DND-41 (cell line): ENCODE data around the gene APOL6.

Experiments
- ATAC-seq: fragments of 200-7000 bp; cut with Tn5 transposase; 3 replicates; pipeline ENCODE4 v1.9.1; 2021; ENCODE audit warnings: low read depth; ENCODE audit not compliant: insufficient read depth
- DNase-seq: peaks from one replicate; pipeline ENCODE4 v3.0.0-alpha.2; 2020
- H2AFZ ChIP-seq: 2 replicates; pipeline ENCODE4 v1.6.0; 2012; ENCODE audit warnings: low read depth, low read length
- H3K27ac ChIP-seq: 2 replicates; pipeline ENCODE4 v1.5.1; 2012; ENCODE audit warnings: low read length, inconsistent platforms
- H3K27me3 ChIP-seq: fragments of 200-600 bp; sonication (generic); 2 replicates; pipeline ENCODE4 v1.6.0; 2012; ENCODE audit warnings: low read length, mild to moderate bottlenecking, inconsistent platforms; ENCODE audit not compliant: insufficient read depth, poor library complexity
- H3K36me3 ChIP-seq: 2 replicates; pipeline ENCODE4 v1.5.1; 2012; ENCODE audit warnings: low read length, inconsistent platforms; ENCODE audit not compliant: insufficient read depth
- H3K4me1 ChIP-seq: 2 replicates; pipeline ENCODE4 v1.5.1; 2012; ENCODE audit warnings: mild to moderate bottlenecking, low read length; ENCODE audit not compliant: insufficient read depth
- H3K4me2 ChIP-seq: 2 replicates; pipeline ENCODE4 v1.6.0; 2012; ENCODE audit warnings: mild to moderate bottlenecking, moderate library complexity, low read length, inconsistent platforms; ENCODE audit not compliant: insufficient read depth
- H3K4me3 ChIP-seq, 2 experiments: fragments of 200-600 bp in 1 of 2; shearing (Covaris generic) in 1 of 2; 2 replicates each; pipeline ENCODE4 v1.5.1; 2012 to 2016; ENCODE audit warnings: inconsistent platforms in 2 of 2, low read length in 2 of 2, mild to moderate bottlenecking in 2 of 2, low read depth in 1 of 2, moderate library complexity in 1 of 2
- H3K79me2 ChIP-seq: 2 replicates; pipeline ENCODE4 v1.6.0; 2012; ENCODE audit warnings: low read length, inconsistent platforms; ENCODE audit not compliant: insufficient read depth
- H3K9ac ChIP-seq: 2 replicates; pipeline ENCODE4 v1.6.0; 2012; ENCODE audit warnings: low read depth, mild to moderate bottlenecking, inconsistent platforms, low read length, moderate library complexity
- H3K9me3 ChIP-seq: 2 replicates; pipeline ENCODE4 v1.5.1; 2012; ENCODE audit warnings: low read length, moderate library complexity, mild to moderate bottlenecking, inconsistent platforms; ENCODE audit not compliant: insufficient read depth, severe bottlenecking
- H4K20me1 ChIP-seq: 2 replicates; pipeline ENCODE4 v1.6.0; 2012; ENCODE audit warnings: low read length; ENCODE audit not compliant: insufficient read depth
- EZH2 ChIP-seq: IDR thresholded peaks from 3 replicates; pipeline ENCODE4 v1.6.1; 2012; ENCODE audit warnings: borderline replicate concordance, low read depth, mild to moderate bottlenecking, moderate library complexity, low read length, inconsistent platforms; ENCODE audit not compliant: severe bottlenecking
- TF ChIP-seq, protein P1 (sequence below): IDR thresholded peaks from 2 replicates; pipeline ENCODE4 v1.5.1; 2012; ENCODE audit warnings: borderline replicate concordance, low read length, moderate library complexity, mild to moderate bottlenecking; ENCODE audit not compliant: poor library complexity, severe bottlenecking; ENCODE audit errors: extremely low read depth

The APOL6 gene

DNA sequence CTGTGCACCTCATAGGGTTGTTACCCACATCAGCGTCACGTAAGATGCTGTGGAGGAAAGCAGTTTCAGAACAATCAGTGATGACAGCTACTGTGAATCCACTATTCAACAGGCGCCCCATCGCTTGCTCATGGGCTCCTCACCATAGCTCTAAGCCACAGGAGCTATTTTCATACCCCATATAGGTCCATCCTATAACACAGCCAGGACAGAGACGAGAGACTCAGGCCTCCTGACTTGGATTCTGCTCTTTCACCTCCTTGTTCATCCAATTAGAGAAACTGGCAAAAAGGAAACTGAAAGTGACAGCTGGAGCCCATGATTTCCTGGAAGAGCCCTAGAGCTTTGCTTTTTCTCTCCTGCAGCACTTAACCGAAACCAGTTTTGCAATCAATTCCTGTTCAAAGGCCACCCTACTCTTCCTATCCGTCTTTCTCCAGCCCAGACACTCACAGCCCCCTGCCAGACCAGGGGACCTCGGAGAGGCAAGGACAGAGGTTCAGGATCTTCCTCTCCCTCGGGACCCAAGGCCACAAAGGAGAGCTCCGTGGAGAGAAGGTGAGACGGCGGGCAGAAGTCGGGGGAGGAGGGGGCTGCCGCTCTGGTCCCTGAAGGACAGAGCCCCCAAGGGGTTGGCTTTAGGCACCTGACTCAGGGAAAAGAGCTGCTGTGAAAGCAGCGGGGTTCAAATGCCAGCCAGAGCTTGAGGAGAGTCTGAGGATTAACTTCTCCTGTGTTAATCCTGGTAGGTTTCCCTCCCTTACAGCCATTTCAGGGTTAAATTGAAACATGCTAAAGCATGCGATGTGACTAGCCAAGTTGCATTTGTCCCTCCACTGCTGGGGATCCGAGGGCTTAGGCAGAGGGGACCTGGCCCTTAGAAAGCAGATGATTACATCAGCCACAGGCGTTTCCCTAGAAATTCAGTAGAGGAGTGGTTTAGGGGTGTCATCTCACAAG, at the start of gene APOL6:
Gene APOL6 (plus strand): TSS at position 381 of the 960 bp plus-strand sequence. CDS start 7,980 bp downstream, outside the sequence.
- Histone ChIP-seq H3K9ac (peak within 1 kb of the TSS; percentile 86), H3K79me2 (peaks cover 35% of the 10 kb centered on the region), H3K9me3 (peaks cover 5% of the 10 kb centered on the region), H2AFZ (peak within 1 kb of the TSS; percentile 88), H4K20me1 (no peaks in the 10 kb centered on the region; the same call in 1 of the 2 replicates), H3K4me2 (peak within 1 kb of the TSS; percentile 78), H3K27ac (peak within 1 kb of the TSS; percentile 94), H3K4me1 (peaks cover 26% of the 10 kb centered on the region), H3K27me3 (no peaks in the 10 kb centered on the region), H3K36me3 (peaks cover 15% of the 10 kb centered on the region), H3K4me3 (peak within 1 kb of the TSS; percentile 46 to 77)
- TF ChIP-seq, protein P1, sequence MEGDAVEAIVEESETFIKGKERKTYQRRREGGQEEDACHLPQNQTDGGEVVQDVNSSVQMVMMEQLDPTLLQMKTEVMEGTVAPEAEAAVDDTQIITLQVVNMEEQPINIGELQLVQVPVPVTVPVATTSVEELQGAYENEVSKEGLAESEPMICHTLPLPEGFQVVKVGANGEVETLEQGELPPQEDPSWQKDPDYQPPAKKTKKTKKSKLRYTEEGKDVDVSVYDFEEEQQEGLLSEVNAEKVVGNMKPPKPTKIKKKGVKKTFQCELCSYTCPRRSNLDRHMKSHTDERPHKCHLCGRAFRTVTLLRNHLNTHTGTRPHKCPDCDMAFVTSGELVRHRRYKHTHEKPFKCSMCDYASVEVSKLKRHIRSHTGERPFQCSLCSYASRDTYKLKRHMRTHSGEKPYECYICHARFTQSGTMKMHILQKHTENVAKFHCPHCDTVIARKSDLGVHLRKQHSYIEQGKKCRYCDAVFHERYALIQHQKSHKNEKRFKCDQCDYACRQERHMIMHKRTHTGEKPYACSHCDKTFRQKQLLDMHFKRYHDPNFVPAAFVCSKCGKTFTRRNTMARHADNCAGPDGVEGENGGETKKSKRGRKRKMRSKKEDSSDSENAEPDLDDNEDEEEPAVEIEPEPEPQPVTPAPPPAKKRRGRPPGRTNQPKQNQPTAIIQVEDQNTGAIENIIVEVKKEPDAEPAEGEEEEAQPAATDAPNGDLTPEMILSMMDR = peak; percentile 10
- TF ChIP-seq EZH2 = no peak
- DNase-seq (peak; percentile 80), ATAC-seq (peak; percentile 85)

GRCh38 chr22:35599364-35599763, 48.9 kb upstream of the APOL6 start:
- TF ChIP-seq, protein P1 = no peak
- TF ChIP-seq EZH2 = no peak
- no peak overlapping the region for H3K9ac ChIP-seq
- H3K27ac ChIP-seq = no peak overlapping the region
- H4K20me1 ChIP-seq = no peaks in the 10 kb centered on the region
- H3K4me2 ChIP-seq = no peak overlapping the region
- H3K36me3 ChIP-seq = no peaks in the 10 kb centered on the region
- ATAC-seq = no peak
- H3K4me1 ChIP-seq = no peaks in the 10 kb centered on the region
- DNase-seq = no peak
- no peak overlapping the region for H3K4me3 ChIP-seq
- no peaks in the 10 kb centered on the region for H3K79me2 ChIP-seq
- H3K9me3 ChIP-seq = no peaks in the 10 kb centered on the region
- H3K27me3 ChIP-seq = no peaks in the 10 kb centered on the region
- no peak overlapping the region for H2AFZ ChIP-seq

DNA sequence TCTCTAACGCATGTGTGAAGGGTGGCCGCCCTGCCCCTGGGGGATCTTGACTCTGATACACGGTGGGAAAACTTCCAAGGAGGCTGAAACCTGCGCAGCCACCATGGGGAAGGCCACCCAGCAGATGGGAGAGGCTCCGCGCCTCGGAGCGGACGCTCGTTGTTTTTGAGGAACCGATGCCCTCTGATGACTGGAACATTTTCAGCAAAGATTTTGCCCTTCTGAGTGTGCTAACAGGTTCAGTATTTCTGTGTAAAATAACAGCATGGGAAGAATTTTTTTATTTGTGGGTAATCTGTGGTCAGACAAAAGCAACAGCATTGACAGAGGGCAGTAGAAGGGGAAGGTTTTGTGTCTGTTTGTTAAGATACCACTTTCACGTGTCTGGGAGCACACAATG, 47.8 kb upstream of the APOL6 start:
- Histone ChIP-seq H3K27ac (no peak overlapping the region), H3K4me3 (no peak overlapping the region), H3K79me2 (no peaks in the 10 kb centered on the region), H3K4me1 (no peaks in the 10 kb centered on the region), H4K20me1 (no peaks in the 10 kb centered on the region), H3K36me3 (no peaks in the 10 kb centered on the region), H3K9ac (no peak overlapping the region), H3K9me3 (no peaks in the 10 kb centered on the region), H3K27me3 (no peaks in the 10 kb centered on the region), H2AFZ (no peak overlapping the region), H3K4me2 (no peak overlapping the region)
- ATAC-seq = no peak
- TF ChIP-seq, protein P1 = no peak
- no peak for TF ChIP-seq EZH2
- DNase-seq = no peak
